ENCODE measurements around the gene DNAJC30.

DNA sequence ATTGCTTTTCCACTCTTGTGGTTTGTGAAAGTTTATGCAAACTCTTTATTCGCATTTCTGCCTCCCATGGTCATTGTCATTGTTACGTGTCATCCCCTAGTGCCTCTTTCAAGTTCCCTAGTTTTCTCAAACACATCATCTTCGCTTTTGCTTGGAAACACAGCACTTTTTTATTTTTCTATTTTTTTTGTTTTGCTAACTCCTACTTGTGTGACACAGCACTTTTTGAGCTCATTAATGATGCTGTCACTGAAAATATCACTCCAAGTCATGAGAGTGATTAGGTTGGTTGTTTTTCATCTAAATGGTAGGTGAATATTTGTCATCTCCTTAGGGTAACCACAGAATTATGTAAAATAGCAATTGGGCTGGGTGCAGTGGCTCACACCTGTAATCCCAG lies 44.7 kb upstream of the DNAJC30 start:
- TF ChIP-seq, protein P1, sequence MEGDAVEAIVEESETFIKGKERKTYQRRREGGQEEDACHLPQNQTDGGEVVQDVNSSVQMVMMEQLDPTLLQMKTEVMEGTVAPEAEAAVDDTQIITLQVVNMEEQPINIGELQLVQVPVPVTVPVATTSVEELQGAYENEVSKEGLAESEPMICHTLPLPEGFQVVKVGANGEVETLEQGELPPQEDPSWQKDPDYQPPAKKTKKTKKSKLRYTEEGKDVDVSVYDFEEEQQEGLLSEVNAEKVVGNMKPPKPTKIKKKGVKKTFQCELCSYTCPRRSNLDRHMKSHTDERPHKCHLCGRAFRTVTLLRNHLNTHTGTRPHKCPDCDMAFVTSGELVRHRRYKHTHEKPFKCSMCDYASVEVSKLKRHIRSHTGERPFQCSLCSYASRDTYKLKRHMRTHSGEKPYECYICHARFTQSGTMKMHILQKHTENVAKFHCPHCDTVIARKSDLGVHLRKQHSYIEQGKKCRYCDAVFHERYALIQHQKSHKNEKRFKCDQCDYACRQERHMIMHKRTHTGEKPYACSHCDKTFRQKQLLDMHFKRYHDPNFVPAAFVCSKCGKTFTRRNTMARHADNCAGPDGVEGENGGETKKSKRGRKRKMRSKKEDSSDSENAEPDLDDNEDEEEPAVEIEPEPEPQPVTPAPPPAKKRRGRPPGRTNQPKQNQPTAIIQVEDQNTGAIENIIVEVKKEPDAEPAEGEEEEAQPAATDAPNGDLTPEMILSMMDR (optimal IDR thresholded peaks at IDR 0.05 in 1 of 3, IDR thresholded peaks at IDR 0.05 in 1 of 3, conservative IDR thresholded peaks at IDR 0.05 in 1 of 3; ENCODE audit: extremely low read depth in 1 of 3, insufficient read depth in 2 of 3, low read length in 3 of 3), result no peak
- TF ChIP-seq EZH2 (IDR thresholded peaks at IDR 0.05; ENCODE audit: low read length), result no peak
